Gastroesophageal sphincter (tissue), 3 donors: ENCODE measurements around the gene SLC35F3.

ENCODE experiments used
- POLR2A ChIP-seq, 2 donors: fragments of 450-650 bp; IDR thresholded peaks; one replicate each; pipeline ENCODE4 v1.6.1; 2017; ENCODE audit warnings: antibody characterized with exemption in 2 of 2, mild to moderate bottlenecking in 2 of 2, moderate library complexity in 1 of 2
- POLR2AphosphoS5 ChIP-seq: sonication (generic); formaldehyde crosslinking; IDR thresholded peaks from one replicate; pipeline ENCODE4 v1.6.1; 2017; ENCODE audit warnings: antibody characterized with exemption
- TF ChIP-seq, protein P1 (sequence below), 4 experiments: fragments of 200-600 bp in 2 of 4; fragments of 450-650 bp in 2 of 4; sonication (generic) in 1 of 4; IDR thresholded peaks; one replicate each; pipeline ENCODE4 v1.5.1; 2017 to 2019; ENCODE audit warnings: antibody characterized with exemption in 4 of 4, mild to moderate bottlenecking in 2 of 4, moderate library complexity in 2 of 4

DNA sequence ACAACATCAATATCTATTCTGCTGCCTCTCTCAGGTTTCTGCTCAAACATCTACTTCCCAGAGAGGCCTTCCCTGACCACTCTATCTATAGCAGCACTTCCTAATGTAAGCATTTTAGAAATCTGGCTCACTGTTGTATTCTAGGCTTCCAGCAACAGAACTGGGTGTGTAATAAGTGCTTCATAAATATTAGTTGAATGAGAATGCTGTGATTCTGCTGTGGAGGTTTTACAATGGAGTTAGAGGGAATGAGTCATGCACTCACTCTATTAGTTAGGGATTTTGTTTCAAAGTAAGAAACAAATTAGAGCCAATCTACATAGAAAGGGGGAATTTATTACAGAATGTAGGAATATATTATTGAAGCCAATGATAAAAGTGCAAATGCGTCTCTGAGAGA, 38.6 kb upstream of the SLC35F3 start:
- TF ChIP-seq POLR2A (IDR thresholded peaks at IDR 0.05) (no peak), POLR2AphosphoS5 (no peak)
- TF ChIP-seq, protein P1, sequence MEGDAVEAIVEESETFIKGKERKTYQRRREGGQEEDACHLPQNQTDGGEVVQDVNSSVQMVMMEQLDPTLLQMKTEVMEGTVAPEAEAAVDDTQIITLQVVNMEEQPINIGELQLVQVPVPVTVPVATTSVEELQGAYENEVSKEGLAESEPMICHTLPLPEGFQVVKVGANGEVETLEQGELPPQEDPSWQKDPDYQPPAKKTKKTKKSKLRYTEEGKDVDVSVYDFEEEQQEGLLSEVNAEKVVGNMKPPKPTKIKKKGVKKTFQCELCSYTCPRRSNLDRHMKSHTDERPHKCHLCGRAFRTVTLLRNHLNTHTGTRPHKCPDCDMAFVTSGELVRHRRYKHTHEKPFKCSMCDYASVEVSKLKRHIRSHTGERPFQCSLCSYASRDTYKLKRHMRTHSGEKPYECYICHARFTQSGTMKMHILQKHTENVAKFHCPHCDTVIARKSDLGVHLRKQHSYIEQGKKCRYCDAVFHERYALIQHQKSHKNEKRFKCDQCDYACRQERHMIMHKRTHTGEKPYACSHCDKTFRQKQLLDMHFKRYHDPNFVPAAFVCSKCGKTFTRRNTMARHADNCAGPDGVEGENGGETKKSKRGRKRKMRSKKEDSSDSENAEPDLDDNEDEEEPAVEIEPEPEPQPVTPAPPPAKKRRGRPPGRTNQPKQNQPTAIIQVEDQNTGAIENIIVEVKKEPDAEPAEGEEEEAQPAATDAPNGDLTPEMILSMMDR (IDR thresholded peaks at IDR 0.05): no peak
